Stimulated activated CD4-positive, alpha-beta T cell treated with anti-CD3 and anti-CD28 coated beads, TNF-alpha, amount 100 ng/mL, for 24 hours (primary cell): Measurements from ENCODE around the gene RNF212B.

ENCODE experiments used
- DNase-seq, 3 experiments: peaks; one replicate each; pipeline ENCODE4 v3.0.0-alpha.2; 2020; ENCODE audit warnings: low read depth in 3 of 3

Gene RNF212B

GRCh38 chr14:23320584-23321571, 83.1 kb downstream of the RNF212B start, which contains the start of gene PABPN1:
PABPN1 (plus strand) TSS chr14:23321457; CDS start chr14:23321470, 13 bp downstream.
- peak; percentile 92 to 96 (median 95) for DNase-seq

DNA sequence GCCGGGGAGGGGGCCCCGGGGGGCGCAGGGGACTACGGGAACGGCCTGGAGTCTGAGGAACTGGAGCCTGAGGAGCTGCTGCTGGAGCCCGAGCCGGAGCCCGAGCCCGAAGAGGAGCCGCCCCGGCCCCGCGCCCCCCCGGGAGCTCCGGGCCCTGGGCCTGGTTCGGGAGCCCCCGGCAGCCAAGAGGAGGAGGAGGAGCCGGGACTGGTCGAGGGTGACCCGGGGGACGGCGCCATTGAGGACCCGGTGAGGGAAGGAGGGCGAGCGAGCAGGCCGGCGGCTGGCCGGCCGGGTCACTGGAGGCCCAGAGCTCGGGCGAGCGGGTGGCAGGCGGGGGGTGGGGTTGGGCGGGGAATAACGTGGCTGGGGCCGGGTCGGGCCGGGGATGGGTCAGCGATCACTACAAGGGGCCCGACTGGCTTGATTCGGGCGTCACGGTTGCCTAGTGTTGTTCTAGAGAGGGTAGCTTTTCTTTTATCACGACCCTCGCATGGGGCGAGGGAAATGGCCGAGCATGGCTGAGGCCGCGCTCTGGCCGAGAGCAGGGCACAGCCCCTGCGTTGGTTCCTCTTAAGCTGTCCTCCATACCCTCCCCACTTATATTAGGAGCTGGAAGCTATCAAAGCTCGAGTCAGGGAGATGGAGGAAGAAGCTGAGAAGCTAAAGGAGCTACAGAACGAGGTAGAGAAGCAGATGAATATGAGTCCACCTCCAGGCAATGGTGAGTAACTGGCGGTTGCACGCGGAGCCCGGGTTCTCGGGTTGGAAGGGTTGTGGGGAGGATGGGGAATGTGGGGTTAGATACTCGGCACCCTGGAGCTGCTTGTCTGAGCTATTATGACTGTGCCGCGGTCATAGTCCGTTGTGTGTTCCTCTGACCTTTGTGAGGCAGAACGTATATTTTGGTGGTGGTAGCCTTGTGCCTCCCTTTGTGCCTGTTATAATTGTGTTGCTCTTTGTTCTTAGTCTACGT, 84.1 kb downstream of the RNF212B start:
- peak; percentile 31 to 58 (median 34) for DNase-seq
